Measurements from ENCODE around the gene DPPA5.

DNA sequence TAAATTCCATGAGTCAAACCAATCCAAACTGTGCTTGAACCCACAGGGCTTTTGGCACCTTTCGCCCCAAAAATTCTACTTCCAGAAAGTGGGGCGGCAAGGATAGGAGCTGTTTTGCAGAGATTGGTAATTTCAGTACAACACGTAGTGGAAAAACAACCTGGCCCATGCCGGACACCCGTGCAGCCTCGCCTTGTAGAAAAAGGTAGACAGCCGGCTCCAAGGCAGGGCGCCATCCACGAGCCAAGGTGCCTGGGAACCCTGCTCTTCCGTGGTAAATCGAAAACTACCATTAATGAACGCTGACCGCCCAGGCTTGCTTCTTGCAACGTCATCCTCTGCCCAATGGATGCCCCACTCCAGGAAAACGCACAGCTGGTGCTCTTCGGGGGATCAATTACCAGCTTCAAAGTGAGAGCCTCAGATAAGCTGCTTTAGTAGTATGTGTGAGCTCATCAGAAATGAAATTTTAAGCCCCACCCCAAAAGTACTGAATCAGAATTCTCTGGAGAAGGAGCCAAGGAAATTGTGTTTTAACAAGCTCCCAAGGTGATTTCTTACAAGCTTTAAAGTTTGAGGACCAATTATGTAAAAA lies 13.8 kb upstream of the DPPA5 start:
- TF ChIP-seq POLR2A (IDR thresholded peaks at IDR 0.05; ENCODE audit: low read length): no peak
- TF ChIP-seq GATA1 (IDR thresholded peaks at IDR 0.05; ENCODE audit: low read depth, low read length): no peak
